Measurements from ENCODE around the gene SLC25A12. TPM values are rescaled to one million over a fixed set of nuclear protein-coding genes. Genes with fewer than 3 reads are reported as not detected.
"Not testable (repeated sequence)": the region's sequence is repeated elsewhere in the genome, so short reads cannot be mapped to it uniquely, and the experiment has no call there.

The SLC25A12 gene
- total RNA-seq, 2 experiments from 2014 or later: 8.7 to 9.5 TPM

GRCh38 chr2:171778515-171778914 lies 115.5 kb downstream of the SLC25A12 start:
- H3K4me3 Mint-ChIP-seq: no peak overlapping the region
- Histone ChIP-seq H3K27me3 (ENCODE audit: control insufficient read depth in 1 of 2, insufficient read depth in 2 of 2, low read length in 2 of 2) (no peaks in the 10 kb centered on the region), H3K4me1 (ENCODE audit: insufficient read depth, low read length) (no peaks in the 10 kb centered on the region), H3K4me3 (ENCODE audit: low read length) (no peak overlapping the region), H3K27ac (ENCODE audit: low read depth in 1 of 2, low read length in 2 of 2) (no peak overlapping the region), H3K9me3 (ENCODE audit: control insufficient read depth in 1 of 2, insufficient read depth in 1 of 2, low read length in 2 of 2) (peaks cover 0 to 25% of the 10 kb centered on the region in 2 experiments), H3K36me3 (ENCODE audit: insufficient read depth, low read length) (no peaks in the 10 kb centered on the region)
- H3K27ac Mint-ChIP-seq: no peak overlapping the region
- no peaks in the 10 kb centered on the region for H3K9me3 Mint-ChIP-seq
- intact Hi-C loops (cut with DNase I, micrococcal nuclease): no loop called here
- H3K36me3 Mint-ChIP-seq (ENCODE audit: low read depth): peaks cover 47% of the 10 kb centered on the region
- no peaks in the 10 kb centered on the region for H3K4me1 Mint-ChIP-seq (ENCODE audit: low read depth)
- POLR2A ChIA-PET: interaction anchor here (0.5 kb wide), 1 partner anchor 53 kb away, joined by 3 read pairs; no protein-coding TSS in a partner anchor
- DNase-seq: no peak
- CTCF ChIA-PET: interaction anchor here (0.6 kb wide), 1 partner anchor 280 kb away, joined by 3 read pairs; no protein-coding TSS in a partner anchor
- H3K27me3 Mint-ChIP-seq: no peaks in the 10 kb centered on the region
- no peak for TF ChIP-seq CTCF (IDR thresholded peaks at IDR 0.05)
- ATAC-seq (ENCODE audit: poor library complexity): no peak

- peaks cover 0 to 28% of the 10 kb centered on the region in 2 experiments for H3K9me3 ChIP-seq (ENCODE audit: control insufficient read depth in 1 of 2, insufficient read depth in 1 of 2, low read length in 2 of 2)
- H3K4me1 Mint-ChIP-seq (ENCODE audit: low read depth); POLR2A ChIA-PET; H3K4me1 ChIP-seq (ENCODE audit: insufficient read depth, low read length); DNase-seq; CTCF ChIA-PET; H3K27me3 ChIP-seq (ENCODE audit: control insufficient read depth in 1 of 2, insufficient read depth in 2 of 2, low read length in 2 of 2); H3K36me3 ChIP-seq (ENCODE audit: insufficient read depth, low read length); H3K27ac Mint-ChIP-seq; intact Hi-C loops (cut with DNase I, micrococcal nuclease); H3K27ac ChIP-seq (ENCODE audit: low read depth in 1 of 2, low read length in 2 of 2); H3K27me3 Mint-ChIP-seq; H3K4me3 ChIP-seq (ENCODE audit: low read length); H3K4me3 Mint-ChIP-seq; ATAC-seq (ENCODE audit: poor library complexity); H3K9me3 Mint-ChIP-seq: not testable (repeated sequence)
- H3K36me3 Mint-ChIP-seq (ENCODE audit: low read depth): peaks cover 52% of the 10 kb centered on the region
These were observed 119.5 kb downstream of the SLC25A12 start for GRCh38 chr2:171774581-171774980.

- Mint-ChIP-seq H3K9me3 (peaks cover 7% of the 10 kb centered on the region), H3K27me3 (no peaks in the 10 kb centered on the region), H3K27ac (no peak overlapping the region), H3K36me3 (ENCODE audit: low read depth) (peaks cover 54% of the 10 kb centered on the region), H3K4me3 (no peak overlapping the region), H3K4me1 (ENCODE audit: low read depth) (no peaks in the 10 kb centered on the region)
- intact Hi-C loops (cut with DNase I, micrococcal nuclease): no loop called here
- ATAC-seq (ENCODE audit: poor library complexity) (no peak), DNase-seq (no peak)
- POLR2A ChIA-PET: no interaction called here
- TF ChIP-seq CTCF (IDR thresholded peaks at IDR 0.05): no peak
- no peak overlapping the region for H3K27ac ChIP-seq (ENCODE audit: low read depth in 1 of 2, low read length in 2 of 2)
- no peaks in the 10 kb centered on the region for H3K36me3 ChIP-seq (ENCODE audit: insufficient read depth, low read length)
- no peak overlapping the region for H3K4me3 ChIP-seq (ENCODE audit: low read length)
- CTCF ChIA-PET: no interaction called here
- no peaks in the 10 kb centered on the region for H3K4me1 ChIP-seq (ENCODE audit: insufficient read depth, low read length)
- no peaks in the 10 kb centered on the region for H3K27me3 ChIP-seq (ENCODE audit: control insufficient read depth in 1 of 2, insufficient read depth in 2 of 2, low read length in 2 of 2)
- peaks cover 0 to 18% of the 10 kb centered on the region in 2 experiments for H3K9me3 ChIP-seq (ENCODE audit: control insufficient read depth in 1 of 2, insufficient read depth in 1 of 2, low read length in 2 of 2)
These were observed 121.7 kb downstream of the SLC25A12 start for GRCh38 chr2:171772373-171772772.

GRCh38 chr2:171771463-171771862 lies 122.6 kb downstream of the SLC25A12 start:
- peaks cover 61% of the 10 kb centered on the region for H3K36me3 Mint-ChIP-seq (ENCODE audit: low read depth)
- no peaks in the 10 kb centered on the region for H3K36me3 ChIP-seq (ENCODE audit: insufficient read depth, low read length)
- intact Hi-C loops (cut with DNase I, micrococcal nuclease): no loop called here
- no peak overlapping the region for H3K27ac ChIP-seq (ENCODE audit: low read depth in 1 of 2, low read length in 2 of 2)
- ATAC-seq (ENCODE audit: poor library complexity): no peak
- TF ChIP-seq CTCF (IDR thresholded peaks at IDR 0.05): no peak
- no peak overlapping the region for H3K27ac Mint-ChIP-seq
- H3K4me3 ChIP-seq (ENCODE audit: low read length): no peak overlapping the region
- H3K4me3 Mint-ChIP-seq: no peak overlapping the region
- H3K9me3 ChIP-seq (ENCODE audit: control insufficient read depth in 1 of 2, insufficient read depth in 1 of 2, low read length in 2 of 2): peaks cover 0 to 12% of the 10 kb centered on the region in 2 experiments
- ChIA-PET POLR2A (no interaction called here), CTCF (no interaction called here)
- no peaks in the 10 kb centered on the region for H3K4me1 ChIP-seq (ENCODE audit: insufficient read depth, low read length)
- H3K9me3 Mint-ChIP-seq: peaks cover 7% of the 10 kb centered on the region
- no peaks in the 10 kb centered on the region for H3K27me3 Mint-ChIP-seq
- H3K4me1 Mint-ChIP-seq (ENCODE audit: low read depth): no peaks in the 10 kb centered on the region
- H3K27me3 ChIP-seq (ENCODE audit: control insufficient read depth in 1 of 2, insufficient read depth in 2 of 2, low read length in 2 of 2): no peaks in the 10 kb centered on the region
- no peak for DNase-seq
